ENCODE data around the gene QPRT.

GRCh38 chr16:29656688-29657523 is 22.1 kb upstream of the QPRT start:
- TF ChIP-seq POLR2A (IDR thresholded peaks at IDR 0.05) = no peak
- TF ChIP-seq, protein P1, sequence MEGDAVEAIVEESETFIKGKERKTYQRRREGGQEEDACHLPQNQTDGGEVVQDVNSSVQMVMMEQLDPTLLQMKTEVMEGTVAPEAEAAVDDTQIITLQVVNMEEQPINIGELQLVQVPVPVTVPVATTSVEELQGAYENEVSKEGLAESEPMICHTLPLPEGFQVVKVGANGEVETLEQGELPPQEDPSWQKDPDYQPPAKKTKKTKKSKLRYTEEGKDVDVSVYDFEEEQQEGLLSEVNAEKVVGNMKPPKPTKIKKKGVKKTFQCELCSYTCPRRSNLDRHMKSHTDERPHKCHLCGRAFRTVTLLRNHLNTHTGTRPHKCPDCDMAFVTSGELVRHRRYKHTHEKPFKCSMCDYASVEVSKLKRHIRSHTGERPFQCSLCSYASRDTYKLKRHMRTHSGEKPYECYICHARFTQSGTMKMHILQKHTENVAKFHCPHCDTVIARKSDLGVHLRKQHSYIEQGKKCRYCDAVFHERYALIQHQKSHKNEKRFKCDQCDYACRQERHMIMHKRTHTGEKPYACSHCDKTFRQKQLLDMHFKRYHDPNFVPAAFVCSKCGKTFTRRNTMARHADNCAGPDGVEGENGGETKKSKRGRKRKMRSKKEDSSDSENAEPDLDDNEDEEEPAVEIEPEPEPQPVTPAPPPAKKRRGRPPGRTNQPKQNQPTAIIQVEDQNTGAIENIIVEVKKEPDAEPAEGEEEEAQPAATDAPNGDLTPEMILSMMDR (IDR thresholded peaks at IDR 0.05) = no peak
- no peak for TF ChIP-seq POLR2AphosphoS5 (IDR thresholded peaks at IDR 0.05)
